ENCODE measurements around the gene MYOM1. TPM values are rescaled to one million over a fixed set of nuclear protein-coding genes. Genes with fewer than 3 reads are reported as not detected.

Gene MYOM1
- 0.08 and 0.15 TPM in 2 replicates for polyA plus RNA-seq (2013)

DNA sequence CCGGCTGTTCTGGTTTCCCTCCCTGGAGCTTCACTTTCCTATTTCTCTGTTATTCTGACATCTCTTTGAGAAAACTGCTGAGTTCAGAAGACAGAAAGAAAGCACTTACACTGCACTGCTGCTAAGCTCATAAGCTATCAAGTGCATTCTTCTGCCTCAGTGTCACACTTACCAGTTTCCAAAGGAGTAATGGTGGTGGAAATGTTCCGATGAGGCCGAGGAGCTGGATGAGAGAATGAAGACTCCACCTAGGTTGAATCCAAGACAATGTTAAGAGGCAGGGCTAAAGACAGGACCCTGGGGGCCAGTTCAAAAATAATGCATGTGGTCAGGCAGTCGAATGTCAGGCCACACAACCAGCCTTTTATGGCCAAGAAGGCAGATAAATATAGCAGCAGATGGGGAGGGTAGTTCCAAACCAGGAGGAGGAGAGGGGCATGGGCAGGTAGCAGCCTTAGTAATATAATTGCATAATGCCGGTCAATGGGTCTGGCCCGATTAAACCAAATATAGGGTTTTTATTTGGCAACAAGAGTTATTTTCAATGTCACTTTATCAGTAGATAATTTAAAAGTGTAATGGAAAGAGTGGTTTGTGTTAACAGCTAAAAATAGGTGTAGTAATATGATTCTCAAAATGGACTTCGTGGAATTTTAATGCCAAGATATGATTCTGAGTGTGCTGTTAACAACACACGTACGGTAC is at the start of gene MYOM1:
TSS of gene MYOM1 (minus strand) at position 338 of the 705 bp plus-strand sequence. CDS start 4,745 bp downstream, outside the sequence.
- Histone ChIP-seq H3K9ac (ENCODE audit: low read length) (no peak within 1 kb of the TSS), H4K12ac (ENCODE audit: low read depth, low read length) (no peak within 1 kb of the TSS), H3K4me2 (ENCODE audit: low read length) (no peak within 1 kb of the TSS), H3K27ac (ENCODE audit: low read depth, low read length) (no peak within 1 kb of the TSS), H2BK5ac (ENCODE audit: low read depth, low read length, poor library complexity) (no peak within 1 kb of the TSS), H3K36me3 (ENCODE audit: control insufficient read depth in 1 of 2, insufficient read depth in 2 of 2, low read length in 2 of 2) (no peaks in the 10 kb centered on the region), H3K79me2 (ENCODE audit: control insufficient read depth, insufficient read depth, low read length, poor library complexity) (no peaks in the 10 kb centered on the region), H4K91ac (ENCODE audit: low read depth, low read length) (no peak within 1 kb of the TSS), H2BK12ac (ENCODE audit: low read length) (no peak within 1 kb of the TSS), H2AFZ (ENCODE audit: insufficient read depth, low read length, poor library complexity) (no peak within 1 kb of the TSS), H2BK120ac (ENCODE audit: insufficient read depth, low read length, poor library complexity) (no peak within 1 kb of the TSS), H2AK5ac (ENCODE audit: low read length) (no peak within 1 kb of the TSS), H3K23ac (ENCODE audit: low read length) (no peak within 1 kb of the TSS), H3K14ac (ENCODE audit: low read length) (no peak within 1 kb of the TSS), H3K4me1 (ENCODE audit: control insufficient read depth in 1 of 2, insufficient read depth in 2 of 2, low read length in 2 of 2) (peaks cover 3 to 5% of the 10 kb centered on the region in 2 experiments), H3K4me3 (ENCODE audit: low read depth, low read length) (no peak within 1 kb of the TSS), H3K18ac (ENCODE audit: low read length) (no peak within 1 kb of the TSS), H3K9me3 (ENCODE audit: insufficient read depth, low read depth, low read length) (no peaks in the 10 kb centered on the region), H4K8ac (ENCODE audit: low read depth, low read length) (no peak within 1 kb of the TSS), H3K27me3 (ENCODE audit: insufficient read depth, low read length) (no peaks in the 10 kb centered on the region), H3K79me1 (ENCODE audit: low read length) (no peaks in the 10 kb centered on the region), H3K4ac (ENCODE audit: low read depth, low read length) (no peak within 1 kb of the TSS)
- DNase-seq = no peak
- WGBS (ENCODE audit: extremely low coverage, insufficient coverage, insufficient read length) = no CpG with 5 or more reads among the region's 9 CpGs

- Histone ChIP-seq H4K8ac (ENCODE audit: low read depth, low read length) (no peak overlapping the region), H3K9ac (ENCODE audit: low read length) (no peak overlapping the region), H3K4me1 (ENCODE audit: control insufficient read depth in 1 of 2, insufficient read depth in 2 of 2, low read length in 2 of 2) (peaks cover 6 to 20% of the 10 kb centered on the region in 2 experiments), H2BK120ac (ENCODE audit: insufficient read depth, low read length, poor library complexity) (no peak overlapping the region), H4K91ac (ENCODE audit: low read depth, low read length) (no peak overlapping the region), H4K12ac (ENCODE audit: low read depth, low read length) (no peak overlapping the region), H3K9me3 (ENCODE audit: insufficient read depth, low read depth, low read length) (no peaks in the 10 kb centered on the region), H2BK5ac (ENCODE audit: low read depth, low read length, poor library complexity) (no peak overlapping the region), H3K79me2 (ENCODE audit: control insufficient read depth, insufficient read depth, low read length, poor library complexity) (peaks cover 15% of the 10 kb centered on the region), H3K14ac (ENCODE audit: low read length) (no peak overlapping the region), H3K27me3 (ENCODE audit: insufficient read depth, low read length) (no peaks in the 10 kb centered on the region), H3K4ac (ENCODE audit: low read depth, low read length) (peak overlapping the region; percentile 98), H2AFZ (ENCODE audit: insufficient read depth, low read length, poor library complexity) (no peak overlapping the region), H3K79me1 (ENCODE audit: low read length) (no peaks in the 10 kb centered on the region), H2AK5ac (ENCODE audit: low read length) (no peak overlapping the region), H3K4me3 (ENCODE audit: low read depth, low read length) (no peak overlapping the region), H3K18ac (ENCODE audit: low read length) (no peak overlapping the region), H3K27ac (ENCODE audit: low read depth, low read length) (no peak overlapping the region), H3K36me3 (ENCODE audit: control insufficient read depth in 1 of 2, insufficient read depth in 2 of 2, low read length in 2 of 2) (peaks cover 9 to 13% of the 10 kb centered on the region in 2 experiments), H3K23ac (ENCODE audit: low read length) (no peak overlapping the region), H2BK12ac (ENCODE audit: low read length) (no peak overlapping the region), H3K4me2 (ENCODE audit: low read length) (no peak overlapping the region)
- DNase-seq = peak; percentile 25 to 72
- no CpG with 5 or more reads among the region's 4 CpGs for WGBS (ENCODE audit: extremely low coverage, insufficient coverage, insufficient read length)
Observed at GRCh38 chr18:3269241-3269913, 49.6 kb upstream of the MYOM1 start.

DNA sequence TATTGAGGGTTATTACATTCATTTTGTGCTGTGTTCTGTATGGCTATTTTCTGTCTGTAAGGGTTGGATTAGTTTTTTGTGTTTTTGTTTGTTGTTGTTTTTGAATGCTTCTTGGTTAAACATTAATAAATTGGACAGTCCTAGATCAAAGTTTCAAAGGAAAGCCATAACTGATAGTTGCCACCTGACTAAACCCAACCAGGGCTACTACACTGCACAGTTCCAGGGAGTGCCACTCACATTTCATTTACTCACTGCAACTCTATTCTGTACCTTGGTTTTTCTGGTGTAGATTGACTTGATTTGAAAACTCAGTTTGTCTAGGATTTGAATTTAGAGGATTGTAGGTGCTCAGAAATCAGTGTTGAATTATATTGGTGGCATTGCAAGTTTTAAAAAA is 48.5 kb upstream of the MYOM1 start:
- Histone ChIP-seq H3K14ac (ENCODE audit: low read length) (no peak overlapping the region), H3K79me1 (ENCODE audit: low read length) (no peaks in the 10 kb centered on the region), H3K23ac (ENCODE audit: low read length) (no peak overlapping the region), H2AK5ac (ENCODE audit: low read length) (no peak overlapping the region), H3K4me1 (ENCODE audit: control insufficient read depth in 1 of 2, insufficient read depth in 2 of 2, low read length in 2 of 2) (peaks cover 8 to 24% of the 10 kb centered on the region in 2 experiments), H4K8ac (ENCODE audit: low read depth, low read length) (no peak overlapping the region), H2BK5ac (ENCODE audit: low read depth, low read length, poor library complexity) (no peak overlapping the region), H4K12ac (ENCODE audit: low read depth, low read length) (no peak overlapping the region), H3K36me3 (ENCODE audit: control insufficient read depth in 1 of 2, insufficient read depth in 2 of 2, low read length in 2 of 2) (peaks cover 7 to 9% of the 10 kb centered on the region in 2 experiments), H3K27ac (ENCODE audit: low read depth, low read length) (no peak overlapping the region), H3K4ac (ENCODE audit: low read depth, low read length) (peak overlapping the region; percentile 71), H2AFZ (ENCODE audit: insufficient read depth, low read length, poor library complexity) (no peak overlapping the region), H3K9me3 (ENCODE audit: insufficient read depth, low read depth, low read length) (no peaks in the 10 kb centered on the region), H3K9ac (ENCODE audit: low read length) (no peak overlapping the region), H3K18ac (ENCODE audit: low read length) (no peak overlapping the region), H3K79me2 (ENCODE audit: control insufficient read depth, insufficient read depth, low read length, poor library complexity) (peaks cover 21% of the 10 kb centered on the region), H2BK120ac (ENCODE audit: insufficient read depth, low read length, poor library complexity) (no peak overlapping the region), H3K27me3 (ENCODE audit: insufficient read depth, low read length) (no peaks in the 10 kb centered on the region), H3K4me3 (ENCODE audit: low read depth, low read length) (no peak overlapping the region), H2BK12ac (ENCODE audit: low read length) (no peak overlapping the region), H3K4me2 (ENCODE audit: low read length) (no peak overlapping the region), H4K91ac (ENCODE audit: low read depth, low read length) (no peak overlapping the region)
- no peak for DNase-seq

- Histone ChIP-seq H3K9ac (ENCODE audit: low read length) (no peak overlapping the region), H3K27me3 (ENCODE audit: insufficient read depth, low read length) (no peaks in the 10 kb centered on the region)
- no CpG with 5 or more reads among the region's 7 CpGs for WGBS (ENCODE audit: extremely low coverage, insufficient coverage, insufficient read length)
Observed at GRCh38 chr18:3266062-3266608, 46.4 kb upstream of the MYOM1 start.

More at GRCh38 chr18:3266062-3266608, 46.4 kb upstream of the MYOM1 start:
- no peak overlapping the region for H2AFZ ChIP-seq (ENCODE audit: insufficient read depth, low read length, poor library complexity)
- H2BK5ac ChIP-seq (ENCODE audit: low read depth, low read length, poor library complexity) = no peak overlapping the region
- no peak for DNase-seq
- no peak overlapping the region for H3K18ac ChIP-seq (ENCODE audit: low read length)
- H3K9me3 ChIP-seq (ENCODE audit: insufficient read depth, low read depth, low read length) = no peaks in the 10 kb centered on the region
- H3K27ac ChIP-seq (ENCODE audit: low read depth, low read length) = no peak overlapping the region
- H3K23ac ChIP-seq (ENCODE audit: low read length) = no peak overlapping the region
- H3K36me3 ChIP-seq (ENCODE audit: control insufficient read depth in 1 of 2, insufficient read depth in 2 of 2, low read length in 2 of 2) = peaks cover 3 to 4% of the 10 kb centered on the region in 2 experiments
- peaks cover 35% of the 10 kb centered on the region for H3K79me2 ChIP-seq (ENCODE audit: control insufficient read depth, insufficient read depth, low read length, poor library complexity)
- H2BK120ac ChIP-seq (ENCODE audit: insufficient read depth, low read length, poor library complexity) = no peak overlapping the region
- H3K14ac ChIP-seq (ENCODE audit: low read length) = no peak overlapping the region
- H3K4ac ChIP-seq (ENCODE audit: low read depth, low read length) = peak overlapping the region; percentile 94
- H2AK5ac ChIP-seq (ENCODE audit: low read length) = no peak overlapping the region
- no peak overlapping the region for H2BK12ac ChIP-seq (ENCODE audit: low read length)
- H3K4me1 ChIP-seq (ENCODE audit: control insufficient read depth in 1 of 2, insufficient read depth in 2 of 2, low read length in 2 of 2) = peaks cover 8 to 24% of the 10 kb centered on the region in 2 experiments
- no peak overlapping the region for H3K4me3 ChIP-seq (ENCODE audit: low read depth, low read length)
- peaks cover 15% of the 10 kb centered on the region for H3K79me1 ChIP-seq (ENCODE audit: low read length)
- H4K12ac ChIP-seq (ENCODE audit: low read depth, low read length) = no peak overlapping the region
- no peak overlapping the region for H4K8ac ChIP-seq (ENCODE audit: low read depth, low read length)
- no peak overlapping the region for H3K4me2 ChIP-seq (ENCODE audit: low read length)
- H4K91ac ChIP-seq (ENCODE audit: low read depth, low read length) = no peak overlapping the region
